Nephron (organoid): ENCODE data around the gene EGR4.

Experiments used
- H3K27ac Mint-ChIP-seq, 3 experiments: 2 replicates each; pipeline ENCODE4 v1.8.0; 2020; ENCODE audit warnings: mixed read lengths in 3 of 3, mild to moderate bottlenecking in 2 of 3, moderate library complexity in 1 of 3
- H3K27me3 Mint-ChIP-seq: 2 replicates; pipeline ENCODE4 v1.8.0; 2021; ENCODE audit warnings: low read depth, mild to moderate bottlenecking, moderate library complexity, mixed read lengths
- H3K36me3 Mint-ChIP-seq: 2 replicates; pipeline ENCODE4 v1.8.0; 2020; ENCODE audit warnings: low read depth, mixed read lengths
- H3K4me1 Mint-ChIP-seq: 2 replicates; pipeline ENCODE4 v1.8.0; 2020; ENCODE audit warnings: mixed read lengths
- H3K4me3 Mint-ChIP-seq, 3 experiments: 2 replicates each; pipeline ENCODE4 v1.8.0; 2020; ENCODE audit warnings: mild to moderate bottlenecking in 3 of 3, mixed read lengths in 3 of 3, moderate library complexity in 2 of 3
- H3K9me3 Mint-ChIP-seq: 2 replicates; pipeline ENCODE4 v1.8.0; 2020; ENCODE audit warnings: mixed read lengths
- TF ChIP-seq, protein P1 (sequence below), 3 experiments: fragments of 200-600 bp; sonication (generic); IDR thresholded peaks; one replicate each; pipeline ENCODE4 v1.5.0; 2021; ENCODE audit warnings: antibody characterized with exemption in 3 of 3; ENCODE audit not compliant: unreplicated experiment in 3 of 3

Gene EGR4

DNA sequence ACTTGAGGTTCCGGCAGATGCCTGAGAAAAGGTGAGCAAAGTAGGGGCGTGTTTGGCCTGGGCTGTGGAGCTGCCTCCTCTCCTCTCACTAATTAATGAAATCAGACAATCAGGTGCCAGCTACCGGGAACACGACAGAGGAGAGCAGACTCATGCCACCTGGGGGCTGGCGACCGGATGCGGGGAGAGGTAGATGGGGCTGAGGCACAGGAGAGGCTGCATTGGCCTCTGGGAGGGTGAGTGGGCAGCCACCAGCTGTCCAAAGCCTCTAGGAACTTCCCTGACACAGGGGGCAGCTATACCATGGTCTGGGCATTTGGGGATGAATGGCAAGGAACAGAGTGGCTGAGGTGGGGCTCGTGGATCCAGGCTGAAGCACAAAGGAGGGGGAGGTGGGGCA lies 34.1 kb downstream of the EGR4 start:
- TF ChIP-seq, protein P1, sequence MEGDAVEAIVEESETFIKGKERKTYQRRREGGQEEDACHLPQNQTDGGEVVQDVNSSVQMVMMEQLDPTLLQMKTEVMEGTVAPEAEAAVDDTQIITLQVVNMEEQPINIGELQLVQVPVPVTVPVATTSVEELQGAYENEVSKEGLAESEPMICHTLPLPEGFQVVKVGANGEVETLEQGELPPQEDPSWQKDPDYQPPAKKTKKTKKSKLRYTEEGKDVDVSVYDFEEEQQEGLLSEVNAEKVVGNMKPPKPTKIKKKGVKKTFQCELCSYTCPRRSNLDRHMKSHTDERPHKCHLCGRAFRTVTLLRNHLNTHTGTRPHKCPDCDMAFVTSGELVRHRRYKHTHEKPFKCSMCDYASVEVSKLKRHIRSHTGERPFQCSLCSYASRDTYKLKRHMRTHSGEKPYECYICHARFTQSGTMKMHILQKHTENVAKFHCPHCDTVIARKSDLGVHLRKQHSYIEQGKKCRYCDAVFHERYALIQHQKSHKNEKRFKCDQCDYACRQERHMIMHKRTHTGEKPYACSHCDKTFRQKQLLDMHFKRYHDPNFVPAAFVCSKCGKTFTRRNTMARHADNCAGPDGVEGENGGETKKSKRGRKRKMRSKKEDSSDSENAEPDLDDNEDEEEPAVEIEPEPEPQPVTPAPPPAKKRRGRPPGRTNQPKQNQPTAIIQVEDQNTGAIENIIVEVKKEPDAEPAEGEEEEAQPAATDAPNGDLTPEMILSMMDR (IDR thresholded peaks at IDR 0.05; ENCODE audit: unreplicated experiment in 3 of 3): no peak
- Mint-ChIP-seq H3K9me3 (no peaks in the 10 kb centered on the region), H3K27ac (no peak overlapping the region)

DNA sequence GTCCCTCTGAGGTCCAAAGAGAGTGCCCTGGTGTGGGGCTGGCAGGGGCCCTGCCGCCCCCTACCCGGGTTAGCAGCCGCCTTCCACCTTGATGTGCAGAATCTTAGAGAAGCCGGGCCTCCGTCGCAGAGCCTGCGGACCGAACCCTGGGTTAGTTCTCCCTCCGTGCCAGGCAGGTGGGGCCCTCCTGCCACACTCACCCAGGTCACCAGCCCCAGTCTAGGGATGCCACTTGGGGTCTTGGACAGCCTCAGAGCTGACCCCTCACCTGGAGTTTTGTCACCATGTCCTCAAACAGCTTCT lies 34.5 kb downstream of the EGR4 start:
- H3K9me3 Mint-ChIP-seq: no peaks in the 10 kb centered on the region
- H3K4me3 Mint-ChIP-seq: no peak overlapping the region
- TF ChIP-seq, protein P1 (IDR thresholded peaks at IDR 0.05; ENCODE audit: unreplicated experiment in 3 of 3): no peak
- no peak overlapping the region for H3K27ac Mint-ChIP-seq
- H3K4me1 Mint-ChIP-seq: no peaks in the 10 kb centered on the region
- H3K27me3 Mint-ChIP-seq: no peaks in the 10 kb centered on the region
- H3K36me3 Mint-ChIP-seq: no peaks in the 10 kb centered on the region

More for the DNA sequence above, 34.1 kb downstream of the EGR4 start:
- no peaks in the 10 kb centered on the region for H3K4me1 Mint-ChIP-seq
- no peak overlapping the region for H3K4me3 Mint-ChIP-seq
- no peaks in the 10 kb centered on the region for H3K36me3 Mint-ChIP-seq
- no peaks in the 10 kb centered on the region for H3K27me3 Mint-ChIP-seq

DNA sequence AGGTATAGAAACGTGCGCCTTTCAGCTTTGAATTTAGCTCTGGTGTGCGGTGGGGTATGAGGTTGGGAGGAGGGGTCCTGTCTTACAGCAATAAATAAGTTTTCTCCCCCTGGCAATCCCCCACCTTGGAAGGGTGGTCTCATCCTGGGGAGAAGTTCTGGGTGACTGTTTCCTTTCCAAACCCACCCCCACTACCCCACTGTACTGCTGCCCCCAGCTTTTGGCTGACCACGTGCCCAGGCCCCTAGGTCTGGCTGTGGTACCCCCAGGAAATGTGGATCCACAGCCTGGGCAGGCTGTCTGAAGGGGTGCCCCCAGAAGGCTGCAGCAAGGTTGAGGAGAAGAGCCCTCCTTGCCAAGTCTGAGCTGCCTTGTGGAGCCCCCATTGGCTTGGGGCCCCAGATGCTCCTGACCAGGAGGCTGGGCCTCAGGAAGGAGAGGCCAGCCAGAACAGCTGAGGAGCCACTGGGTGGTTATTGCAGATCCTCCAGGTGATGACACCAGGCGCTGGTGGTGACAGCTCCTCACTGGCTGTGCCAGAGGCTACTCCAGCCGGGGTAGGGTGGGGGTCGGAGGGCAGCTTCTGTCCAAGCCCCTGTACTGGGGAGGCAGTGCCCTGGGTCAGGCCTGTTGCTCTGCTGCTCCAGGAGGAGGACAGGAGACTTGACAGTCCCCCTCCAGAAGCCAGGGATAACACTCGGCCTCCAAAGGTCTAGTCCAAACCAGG lies 35.0 kb downstream of the EGR4 start:
- H3K27ac Mint-ChIP-seq: no peak overlapping the region
- TF ChIP-seq, protein P1 (IDR thresholded peaks at IDR 0.05; ENCODE audit: unreplicated experiment in 3 of 3): no peak
- no peaks in the 10 kb centered on the region for H3K4me1 Mint-ChIP-seq
- H3K27me3 Mint-ChIP-seq: no peaks in the 10 kb centered on the region
- no peak overlapping the region for H3K4me3 Mint-ChIP-seq
- H3K36me3 Mint-ChIP-seq: peaks cover 2% of the 10 kb centered on the region
- no peaks in the 10 kb centered on the region for H3K9me3 Mint-ChIP-seq

DNA sequence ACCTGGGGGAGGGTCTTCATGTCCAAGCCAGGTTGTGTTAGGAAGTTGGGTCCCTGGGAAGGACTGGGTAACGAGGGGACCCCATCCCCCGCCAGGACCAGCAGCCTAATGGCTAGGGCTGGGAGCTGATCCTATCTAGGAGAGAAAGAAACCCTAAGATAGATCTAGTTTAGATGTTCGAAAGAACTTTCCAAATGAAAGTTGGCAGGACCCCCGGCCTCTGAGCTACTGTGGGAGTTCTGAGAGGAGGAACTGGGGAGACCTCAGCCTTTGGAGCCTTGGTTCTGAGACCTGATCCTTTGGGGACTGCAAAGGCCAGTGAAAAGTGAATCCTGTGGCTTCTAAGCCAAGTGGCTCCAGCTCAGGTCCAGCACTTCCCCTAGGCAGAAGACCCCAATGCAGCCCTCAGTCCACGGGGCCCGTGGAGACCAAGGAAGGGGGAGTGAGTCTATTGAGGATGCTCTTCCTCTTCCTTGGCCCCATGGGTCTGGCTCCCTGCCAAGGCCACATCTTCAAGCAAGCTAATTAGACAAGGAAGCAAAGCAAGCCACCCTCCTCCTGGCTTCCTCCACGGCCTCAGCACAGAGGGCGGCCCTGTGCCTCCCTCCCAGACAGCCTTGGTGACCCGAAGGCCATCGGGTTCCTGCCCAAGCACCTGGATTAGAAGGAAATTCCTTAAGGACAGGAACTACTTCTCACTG lies 35.8 kb downstream of the EGR4 start:
- Mint-ChIP-seq H3K36me3 (peaks cover 9% of the 10 kb centered on the region), H3K4me3 (no peak overlapping the region), H3K4me1 (no peaks in the 10 kb centered on the region), H3K27me3 (no peaks in the 10 kb centered on the region), H3K27ac (no peak overlapping the region), H3K9me3 (no peaks in the 10 kb centered on the region)
- TF ChIP-seq, protein P1 (IDR thresholded peaks at IDR 0.05; ENCODE audit: unreplicated experiment in 3 of 3): no peak

DNA sequence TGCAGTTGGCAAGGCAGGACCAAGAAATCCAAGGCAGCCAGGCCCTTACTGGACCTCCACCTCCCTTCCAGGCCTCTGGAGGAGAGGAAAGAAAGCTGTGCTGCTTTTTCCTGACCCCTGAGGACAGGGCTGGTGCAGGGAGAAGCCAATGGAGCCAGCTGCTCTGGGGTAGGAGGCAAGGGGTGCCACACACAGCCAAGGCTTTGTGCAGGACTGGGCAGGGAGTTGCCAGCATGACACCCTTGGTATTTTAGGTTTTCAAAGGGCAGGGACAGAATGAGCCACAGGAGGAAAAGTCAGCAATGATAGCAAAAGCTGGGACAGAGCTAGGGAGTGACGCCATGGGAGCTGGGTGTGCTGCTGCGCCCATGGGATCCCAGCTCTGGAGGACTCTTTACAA lies 36.3 kb downstream of the EGR4 start:
- H3K27ac Mint-ChIP-seq: no peak overlapping the region
- H3K4me3 Mint-ChIP-seq: no peak overlapping the region
- peaks cover 13% of the 10 kb centered on the region for H3K36me3 Mint-ChIP-seq
- TF ChIP-seq, protein P1 (IDR thresholded peaks at IDR 0.05; ENCODE audit: unreplicated experiment in 3 of 3): no peak
- no peaks in the 10 kb centered on the region for H3K9me3 Mint-ChIP-seq
- H3K4me1 Mint-ChIP-seq: no peaks in the 10 kb centered on the region
- H3K27me3 Mint-ChIP-seq: no peaks in the 10 kb centered on the region

DNA sequence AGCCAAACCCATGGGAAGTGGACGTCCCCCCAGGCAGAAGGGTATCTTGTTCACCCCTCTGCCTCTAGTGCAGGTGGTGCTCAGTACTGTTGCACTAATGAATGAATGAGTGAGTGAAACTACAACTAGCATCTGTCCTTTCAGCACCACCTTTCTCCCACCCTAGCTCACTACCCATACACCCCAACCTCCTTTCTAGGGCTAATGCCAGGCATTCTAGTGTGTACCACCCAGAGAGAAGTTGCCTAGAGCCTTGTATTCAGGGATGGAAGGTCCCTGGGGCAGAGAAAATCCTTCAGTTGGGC lies 36.8 kb downstream of the EGR4 start:
- Mint-ChIP-seq H3K4me3 (no peak overlapping the region), H3K9me3 (no peaks in the 10 kb centered on the region), H3K36me3 (peaks cover 15% of the 10 kb centered on the region), H3K4me1 (no peaks in the 10 kb centered on the region), H3K27me3 (no peaks in the 10 kb centered on the region), H3K27ac (no peak overlapping the region)
- TF ChIP-seq, protein P1 (IDR thresholded peaks at IDR 0.05; ENCODE audit: unreplicated experiment in 3 of 3): no peak
